B cell (primary cell): Measurements from ENCODE around the gene RBMS3. TPM values are rescaled to one million over a fixed set of nuclear protein-coding genes. Genes with fewer than 3 reads are reported as not detected.

ENCODE experiments used
- ATAC-seq: fragments of 200-7000 bp; cut with Tn5 transposase; one replicate; pipeline ENCODE4 v1.10.0; 2021; ENCODE audit warnings: low read depth, mild to moderate bottlenecking, moderate number of reproducible peaks, moderate library complexity
- CTCF ChIA-PET: fragments of 350-600 bp; sonication (Branson Sonifier 250); formaldehyde crosslinking; loops from one replicate; lab custom pipeline; 2021; ENCODE audit warnings: antibody characterized with exemption, inconsistent platforms; lab: Charles Lee
- POLR2A ChIA-PET: fragments of 350-600 bp; sonication (Branson Sonifier 250); formaldehyde crosslinking; loops from one replicate; lab custom pipeline; 2021; ENCODE audit warnings: antibody characterized with exemption; lab: Charles Lee
- DNase-seq: peaks from one replicate; pipeline ENCODE4 v3.0.0; 2013
- H2AFZ ChIP-seq: 2 replicates; pipeline ENCODE4 v1.6.1; 2012; ENCODE audit warnings: mild to moderate bottlenecking, low read depth, low read length; ENCODE audit not compliant: insufficient read depth, poor library complexity, severe bottlenecking
- H3K27ac ChIP-seq, 2 donors: 1 replicate in 1 of 2; 2 replicates in 1 of 2; pipeline ENCODE4 v1.5.1; 2012 to 2013; ENCODE audit warnings: low read length in 2 of 2, mild to moderate bottlenecking in 2 of 2, moderate library complexity in 1 of 2
- H3K27me3 ChIP-seq, 4 experiments: fragments of 200-600 bp in 1 of 4; sonication (generic) in 1 of 4; replicated peaks in 1 of 4; 1 replicate in 2 of 4; 2 replicates in 2 of 4; pipeline versions ENCODE4 v1.6.1 to v1.7.0; 2013 to 2016; ENCODE audit warnings: low read length in 3 of 4, mild to moderate bottlenecking in 2 of 4, mixed read lengths in 1 of 4, moderate library complexity in 1 of 4; ENCODE audit not compliant: insufficient read depth in 4 of 4, control insufficient read depth in 3 of 4; ENCODE audit errors: control extremely low read depth in 1 of 4
- H3K36me3 ChIP-seq, 2 experiments: replicated peaks in 1 of 2; 1 replicate in 1 of 2; 2 replicates in 1 of 2; pipeline versions ENCODE4 v1.6.1 to v1.7.1; 2013; ENCODE audit warnings: low read length in 1 of 2; ENCODE audit not compliant: insufficient read depth in 2 of 2, control insufficient read depth in 1 of 2; ENCODE audit errors: control extremely low read depth in 1 of 2, extremely low read depth in 1 of 2
- H3K4me1 ChIP-seq, 2 donors: fragments of 200-600 bp in 1 of 2; sonication (generic) in 1 of 2; 1 replicate in 1 of 2; 2 replicates in 1 of 2; pipeline versions ENCODE4 v1.5.1 to v1.6.1; 2013 to 2017; ENCODE audit warnings: low read length in 2 of 2; ENCODE audit not compliant: control insufficient read depth in 2 of 2, insufficient read depth in 2 of 2
- H3K4me2 ChIP-seq: replicated peaks from 2 replicates; pipeline ENCODE3; 2012; ENCODE audit warnings: mild to moderate bottlenecking, low read depth, low read length; ENCODE audit not compliant: poor library complexity, severe bottlenecking
- H3K4me3 ChIP-seq, 5 experiments: fragments of 200-600 bp in 1 of 5; sonication (generic) in 1 of 5; 1 replicate in 3 of 5; 2 replicates in 2 of 5; pipeline versions ENCODE4 v1.5.1 to v1.7.0; 2011 to 2016; ENCODE audit warnings: low read length in 4 of 5, mild to moderate bottlenecking in 4 of 5, low read depth in 2 of 5, control low read depth in 1 of 5, moderate library complexity in 1 of 5; ENCODE audit not compliant: insufficient read depth in 1 of 5; ENCODE audit errors: control extremely low read depth in 1 of 5, extremely low read depth in 1 of 5
- H3K79me2 ChIP-seq: fragments of 200-600 bp; sonication (generic); one replicate; pipeline ENCODE4 v1.6.0; 2016; ENCODE audit warnings: low read length; ENCODE audit not compliant: control insufficient read depth, insufficient read depth
- H3K9ac ChIP-seq: fragments of 200-600 bp; sonication (generic); 2 replicates; pipeline ENCODE4 v1.6.1; 2017; ENCODE audit warnings: mild to moderate bottlenecking, low read length, moderate library complexity
- H3K9me3 ChIP-seq, 3 donors: one replicate each; pipeline versions ENCODE4 v1.6.1 to v1.7.1; 2013; ENCODE audit warnings: low read length in 2 of 3; ENCODE audit not compliant: control insufficient read depth in 2 of 3, insufficient read depth in 1 of 3; ENCODE audit errors: control extremely low read depth in 1 of 3
- H4K20me1 ChIP-seq: 2 replicates; pipeline ENCODE4 v1.6.0; 2012; ENCODE audit warnings: mild to moderate bottlenecking, low read length; ENCODE audit not compliant: insufficient read depth, control insufficient read depth, poor library complexity, severe bottlenecking
- H3K27ac Mint-ChIP-seq: one replicate; pipeline ENCODE4 v1.8.0; 2021; ENCODE audit warnings: mixed read lengths
- H3K27me3 Mint-ChIP-seq: one replicate; pipeline ENCODE4 v1.8.0; 2021; ENCODE audit warnings: mixed read lengths
- H3K4me1 Mint-ChIP-seq: one replicate; pipeline ENCODE4 v1.8.0; 2021; ENCODE audit warnings: mixed read lengths
- H3K4me3 Mint-ChIP-seq: one replicate; pipeline ENCODE4 v1.8.0; 2021; ENCODE audit warnings: mixed read lengths
- H3K9me3 Mint-ChIP-seq: one replicate; pipeline ENCODE4 v1.8.0; 2022; ENCODE audit warnings: mixed read lengths; ENCODE audit not compliant: insufficient read depth
- CTCF ChIP-seq: fragments of 200-600 bp; IDR thresholded peaks from one replicate; pipeline ENCODE4 v1.8.0; 2022; ENCODE audit warnings: antibody characterized with exemption, mild to moderate bottlenecking
- EZH2 ChIP-seq: IDR thresholded peaks from 2 replicates; pipeline ENCODE4 v1.6.1; 2012; ENCODE audit warnings: borderline replicate concordance, low read depth, mild to moderate bottlenecking, moderate library complexity, low read length; ENCODE audit not compliant: insufficient read depth, poor library complexity, severe bottlenecking
- WGBS: methylation state at CpG from one replicate; pipeline ENCODE4 v1.1.5; 2013; ENCODE audit warnings: missing lambda C conversion rate; ENCODE audit not compliant: insufficient coverage; 5-methylcytosine and 5-hydroxymethylcytosine counted together
- intact Hi-C: fragments of 100-400 bp; cut with micrococcal nuclease; formaldehyde crosslinking; loops from one replicate; pipeline ENCODE4 v1.10.0; 2022
- polyA plus RNA-seq: library from polyadenylated mRNA; depleted of rRNA; stranded (reverse); fragments of >200 nt; gene quantifications from 2 replicates; pipeline ENCODE4 v1.2.3, GENCODE V29; 2012
- total RNA-seq, 2 donors: library from RNA; stranded (reverse); fragments of 120-200 nt in 1 of 2; gene quantifications; 1 replicate in 1 of 2; 2 replicates in 1 of 2; pipeline versions ENCODE4 v1.2.3 to v1.2.4, GENCODE V29; 2013 to 2022

The RBMS3 gene
- total and polyA plus RNA-seq, 2 donors (not counting 1 experiment from before 2014, with no cell fraction given), result not detected

- H3K9me3 Mint-ChIP-seq, result no peaks in the 10 kb centered on the region
- ATAC-seq, result no peak
- DNase-seq, result no peak
- no peaks in the 10 kb centered on the region for H3K4me1 Mint-ChIP-seq
- H3K9ac ChIP-seq, result no peak overlapping the region
- H3K36me3 ChIP-seq, result no peaks in the 10 kb centered on the region
- no peaks in the 10 kb centered on the region for H3K27me3 ChIP-seq
- H3K4me1 ChIP-seq, result no peaks in the 10 kb centered on the region
- no peak overlapping the region for H2AFZ ChIP-seq
- H3K9me3 ChIP-seq, result no peaks in the 10 kb centered on the region
- no peak overlapping the region for H3K27ac ChIP-seq
- H3K27me3 Mint-ChIP-seq, result peaks cover 18% of the 10 kb centered on the region
- ChIA-PET CTCF (no interaction called here), POLR2A (no interaction called here)
- no peak overlapping the region for H3K27ac Mint-ChIP-seq
- intact Hi-C loops, result no loop called here
- H3K4me2 ChIP-seq, result no peak overlapping the region
- WGBS, result 100% methylated on average over 1 of the region's 4 CpGs
- H3K4me3 Mint-ChIP-seq, result no peak overlapping the region
- H3K4me3 ChIP-seq, result no peak overlapping the region
- no peaks in the 10 kb centered on the region for H3K79me2 ChIP-seq
- H4K20me1 ChIP-seq, result no peaks in the 10 kb centered on the region
- TF ChIP-seq CTCF (no peak), EZH2 (no peak)
Measured at GRCh38 chr3:30024466-30024865, 743.6 kb downstream of the RBMS3 start.

GRCh38 chr3:30026851-30027250 is 746.0 kb downstream of the RBMS3 start:
- ChIA-PET POLR2A (no interaction called here), CTCF (no interaction called here)
- DNase-seq (no peak), ATAC-seq (no peak)
- Histone ChIP-seq H3K4me3 (no peak overlapping the region), H3K4me1 (no peaks in the 10 kb centered on the region), H3K9ac (no peak overlapping the region), H3K27ac (no peak overlapping the region), H2AFZ (no peak overlapping the region), H3K9me3 (no peaks in the 10 kb centered on the region), H3K79me2 (no peaks in the 10 kb centered on the region), H3K4me2 (no peak overlapping the region), H4K20me1 (no peaks in the 10 kb centered on the region), H3K36me3 (no peaks in the 10 kb centered on the region), H3K27me3 (no peaks in the 10 kb centered on the region)
- no peak for TF ChIP-seq EZH2
- no peak for TF ChIP-seq CTCF
- Mint-ChIP-seq H3K27me3 (peaks cover 18% of the 10 kb centered on the region), H3K9me3 (no peaks in the 10 kb centered on the region), H3K4me1 (no peaks in the 10 kb centered on the region), H3K4me3 (no peak overlapping the region), H3K27ac (no peak overlapping the region)
- intact Hi-C loops, result no loop called here
- no CpG with 5 or more reads among the region's 1 CpG for WGBS
